ENCODE data around the gene NANOG.

DNA sequence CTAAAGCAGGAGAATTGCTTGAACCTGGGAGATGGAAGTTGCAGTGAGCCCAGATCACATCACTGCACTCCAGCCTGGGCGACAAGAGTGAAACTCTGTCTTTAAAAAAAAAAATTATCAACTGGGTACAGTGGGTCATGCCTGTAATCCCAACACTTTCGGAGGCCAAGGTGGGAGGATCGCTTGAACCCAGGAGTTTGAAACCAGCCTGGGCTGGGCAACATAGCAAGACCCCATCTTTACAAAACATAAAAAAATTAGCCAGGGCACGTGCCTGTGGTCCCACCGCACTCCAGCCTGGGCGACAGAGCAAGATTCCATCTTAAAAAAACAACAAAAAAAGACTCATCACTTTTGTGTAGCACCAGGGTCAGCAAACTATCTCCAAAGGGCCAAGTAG, 7.1 kb upstream of the NANOG start:
- TF ChIP-seq ZNF8 (CRISPR knock-in tag; IDR thresholded peaks at IDR 0.05) (no peak), TCF4 (CRISPR knock-in tag; IDR thresholded peaks at IDR 0.05; ENCODE audit: borderline replicate concordance) (no peak), ESRRG (CRISPR knock-in tag; IDR thresholded peaks at IDR 0.05) (no peak), ZFP30 (CRISPR knock-in tag; IDR thresholded peaks at IDR 0.05) (no peak), ZNF70 (CRISPR knock-in tag; IDR thresholded peaks at IDR 0.05) (no peak), SNAI2 (CRISPR knock-in tag; IDR thresholded peaks at IDR 0.05) (no peak), PPARA (CRISPR knock-in tag; IDR thresholded peaks at IDR 0.05; ENCODE audit: borderline replicate concordance) (no peak)
- TF ChIP-seq, protein P1, sequence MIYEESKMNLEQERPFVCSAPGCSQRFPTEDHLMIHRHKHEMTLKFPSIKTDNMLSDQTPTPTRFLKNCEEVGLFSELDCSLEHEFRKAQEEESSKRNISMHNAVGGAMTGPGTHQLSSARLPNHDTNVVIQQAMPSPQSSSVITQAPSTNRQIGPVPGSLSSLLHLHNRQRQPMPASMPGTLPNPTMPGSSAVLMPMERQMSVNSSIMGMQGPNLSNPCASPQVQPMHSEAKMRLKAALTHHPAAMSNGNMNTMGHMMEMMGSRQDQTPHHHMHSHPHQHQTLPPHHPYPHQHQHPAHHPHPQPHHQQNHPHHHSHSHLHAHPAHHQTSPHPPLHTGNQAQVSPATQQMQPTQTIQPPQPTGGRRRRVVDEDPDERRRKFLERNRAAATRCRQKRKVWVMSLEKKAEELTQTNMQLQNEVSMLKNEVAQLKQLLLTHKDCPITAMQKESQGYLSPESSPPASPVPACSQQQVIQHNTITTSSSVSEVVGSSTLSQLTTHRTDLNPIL (CRISPR knock-in tag; IDR thresholded peaks at IDR 0.05; ENCODE audit: low read depth): no peak
- TF ChIP-seq, protein P2, sequence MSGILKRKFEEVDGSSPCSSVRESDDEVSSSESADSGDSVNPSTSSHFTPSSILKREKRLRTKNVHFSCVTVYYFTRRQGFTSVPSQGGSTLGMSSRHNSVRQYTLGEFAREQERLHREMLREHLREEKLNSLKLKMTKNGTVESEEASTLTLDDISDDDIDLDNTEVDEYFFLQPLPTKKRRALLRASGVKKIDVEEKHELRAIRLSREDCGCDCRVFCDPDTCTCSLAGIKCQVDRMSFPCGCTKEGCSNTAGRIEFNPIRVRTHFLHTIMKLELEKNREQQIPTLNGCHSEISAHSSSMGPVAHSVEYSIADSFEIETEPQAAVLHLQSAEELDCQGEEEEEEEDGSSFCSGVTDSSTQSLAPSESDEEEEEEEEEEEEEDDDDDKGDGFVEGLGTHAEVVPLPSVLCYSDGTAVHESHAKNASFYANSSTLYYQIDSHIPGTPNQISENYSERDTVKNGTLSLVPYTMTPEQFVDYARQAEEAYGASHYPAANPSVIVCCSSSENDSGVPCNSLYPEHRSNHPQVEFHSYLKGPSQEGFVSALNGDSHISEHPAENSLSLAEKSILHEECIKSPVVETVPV (CRISPR knock-in tag; IDR thresholded peaks at IDR 0.05): no peak

Measured in SK-N-SH treated with all-trans-retinoic acid at 6 μM for 48 hours (cell line).